ENCODE measurements around the gene GOLGA6L26.
"Not testable (repeated sequence)": the region's sequence is repeated elsewhere in the genome, so short reads cannot be mapped to it uniquely, and the experiment has no call there.

DNA sequence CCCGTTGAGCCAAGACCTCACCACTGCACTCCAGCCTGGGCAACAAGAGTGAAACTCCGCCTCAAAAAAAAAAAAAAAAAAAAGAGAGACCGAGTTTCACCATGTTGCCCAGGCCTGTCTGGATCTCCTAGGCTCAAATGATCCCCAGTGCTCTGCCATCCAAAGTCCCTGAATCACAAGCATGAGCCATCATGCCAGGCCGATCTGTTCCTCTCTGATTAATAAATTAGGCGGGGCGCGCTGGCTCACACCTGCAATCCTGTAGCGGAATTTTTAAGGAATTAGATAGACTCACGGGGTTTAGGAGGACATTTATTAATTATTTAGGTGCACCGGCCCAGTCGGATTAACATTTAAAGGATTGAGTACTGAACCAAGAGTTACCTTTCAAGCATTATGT is 40.2 kb upstream of the GOLGA6L26 start:
- TF ChIP-seq EP300, POLR2A, POLR2AphosphoS5 (IDR thresholded peaks at IDR 0.05): not testable (repeated sequence)
- TF ChIP-seq, protein P1, sequence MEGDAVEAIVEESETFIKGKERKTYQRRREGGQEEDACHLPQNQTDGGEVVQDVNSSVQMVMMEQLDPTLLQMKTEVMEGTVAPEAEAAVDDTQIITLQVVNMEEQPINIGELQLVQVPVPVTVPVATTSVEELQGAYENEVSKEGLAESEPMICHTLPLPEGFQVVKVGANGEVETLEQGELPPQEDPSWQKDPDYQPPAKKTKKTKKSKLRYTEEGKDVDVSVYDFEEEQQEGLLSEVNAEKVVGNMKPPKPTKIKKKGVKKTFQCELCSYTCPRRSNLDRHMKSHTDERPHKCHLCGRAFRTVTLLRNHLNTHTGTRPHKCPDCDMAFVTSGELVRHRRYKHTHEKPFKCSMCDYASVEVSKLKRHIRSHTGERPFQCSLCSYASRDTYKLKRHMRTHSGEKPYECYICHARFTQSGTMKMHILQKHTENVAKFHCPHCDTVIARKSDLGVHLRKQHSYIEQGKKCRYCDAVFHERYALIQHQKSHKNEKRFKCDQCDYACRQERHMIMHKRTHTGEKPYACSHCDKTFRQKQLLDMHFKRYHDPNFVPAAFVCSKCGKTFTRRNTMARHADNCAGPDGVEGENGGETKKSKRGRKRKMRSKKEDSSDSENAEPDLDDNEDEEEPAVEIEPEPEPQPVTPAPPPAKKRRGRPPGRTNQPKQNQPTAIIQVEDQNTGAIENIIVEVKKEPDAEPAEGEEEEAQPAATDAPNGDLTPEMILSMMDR (IDR thresholded peaks at IDR 0.05), result not testable (repeated sequence)

Measured in stomach (tissue), 4 donors.